Measurements from ENCODE around the gene FAM120B.

Gene FAM120B

DNA sequence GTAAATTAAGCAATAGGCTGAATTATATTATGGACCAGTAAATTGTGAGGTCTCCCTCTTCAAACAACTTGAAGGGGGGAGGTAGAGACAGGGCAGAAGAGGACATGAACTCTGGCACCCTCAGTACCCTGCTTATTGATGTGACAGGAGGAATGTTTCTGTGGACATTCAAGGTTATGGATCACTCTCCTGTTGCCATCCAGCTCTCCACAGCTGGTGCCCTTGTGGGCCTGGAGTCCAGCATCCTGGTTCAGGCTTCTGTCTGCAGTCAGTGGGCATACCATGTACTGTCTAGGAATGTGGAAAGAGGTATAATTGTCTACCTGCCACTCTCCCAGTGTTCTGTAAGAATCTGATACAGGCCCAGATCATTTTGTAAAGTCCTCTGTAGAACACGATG, 55.6 kb downstream of the FAM120B start:
- DNase-seq, result no peak

GRCh38 chr6:170363255-170363654, 56.7 kb downstream of the FAM120B start:
- no peak for DNase-seq

DNA sequence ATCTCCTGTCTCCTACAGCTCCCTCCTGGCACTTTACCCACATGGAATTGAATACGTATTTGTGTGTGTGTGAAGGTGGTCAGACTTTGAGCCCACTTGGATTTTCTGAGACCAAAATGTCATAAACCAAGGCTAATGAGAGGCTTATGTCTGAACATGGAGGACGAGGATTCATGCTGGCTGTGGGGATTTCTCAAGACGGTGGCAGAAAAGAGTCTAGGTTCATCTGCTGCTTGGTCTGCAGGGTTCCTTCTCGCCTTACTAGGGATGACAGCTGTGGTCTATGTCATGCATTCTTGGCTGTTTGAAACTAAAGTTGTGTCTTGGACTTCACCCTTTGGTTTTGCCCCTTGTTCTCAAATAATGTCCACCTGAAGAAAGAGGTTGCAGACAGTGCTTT, 58.6 kb downstream of the FAM120B start:
- DNase-seq, result no peak

DNA sequence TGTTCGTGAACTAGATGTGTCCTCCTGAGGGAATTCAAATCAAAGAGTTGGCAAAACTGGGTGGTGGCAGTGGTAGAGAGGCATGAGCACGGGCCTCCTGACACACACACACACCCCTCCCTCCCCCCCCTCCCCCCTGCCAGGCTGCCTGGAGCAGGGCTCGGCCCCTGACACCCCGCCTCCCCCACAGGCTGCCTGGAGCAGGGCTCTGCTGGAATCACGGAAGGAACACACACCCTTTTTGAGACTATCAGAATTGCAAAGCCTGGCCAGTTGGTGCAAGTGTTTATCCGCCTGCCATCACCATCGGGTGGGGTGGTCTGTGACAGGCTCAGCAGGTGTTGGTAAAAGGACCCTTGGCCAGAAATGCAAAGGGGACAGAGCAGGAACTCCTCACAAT, 59.0 kb downstream of the FAM120B start:
- DNase-seq, result no peak

DNA sequence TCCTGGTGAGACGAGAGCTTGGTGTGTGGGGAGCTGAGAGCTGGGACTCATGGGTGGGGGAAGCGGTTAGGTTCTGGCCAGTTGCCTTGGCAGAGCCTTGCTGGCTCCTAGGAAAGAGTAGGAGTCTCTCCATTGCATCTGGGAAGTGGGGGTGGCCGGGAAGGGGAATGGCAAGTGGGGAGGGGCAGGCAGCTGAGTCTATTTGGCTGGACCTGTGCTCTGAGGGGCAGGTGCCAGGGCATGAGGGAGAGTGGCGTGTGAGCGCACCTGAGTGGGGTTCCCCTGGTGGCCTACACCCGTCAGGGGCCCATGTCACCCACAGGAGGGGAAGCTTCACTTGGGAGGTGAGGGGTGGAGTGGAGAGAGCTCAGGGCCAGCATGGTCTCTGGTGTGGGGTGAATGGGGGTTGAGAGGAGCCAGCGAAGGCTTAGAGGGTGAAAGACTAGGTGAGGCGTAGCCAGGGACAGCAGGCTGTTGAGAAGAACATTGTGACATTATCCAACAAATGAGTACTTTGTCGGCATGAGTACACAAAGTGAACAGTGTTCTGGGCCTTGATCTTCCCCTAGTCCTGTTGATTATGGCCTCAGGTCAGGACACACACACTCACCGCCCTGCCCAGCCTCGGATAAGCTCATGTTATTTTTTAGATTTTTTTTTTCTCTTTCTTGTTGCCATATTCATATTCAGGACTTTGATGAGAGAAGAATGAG, 59.8 kb downstream of the FAM120B start:
- no peak for DNase-seq

- no peak for DNase-seq
These were observed 60.7 kb downstream of the FAM120B start for GRCh38 chr6:170367241-170367640.

- no peak for DNase-seq
These were observed 62.0 kb downstream of the FAM120B start for GRCh38 chr6:170368544-170368943.

DNA sequence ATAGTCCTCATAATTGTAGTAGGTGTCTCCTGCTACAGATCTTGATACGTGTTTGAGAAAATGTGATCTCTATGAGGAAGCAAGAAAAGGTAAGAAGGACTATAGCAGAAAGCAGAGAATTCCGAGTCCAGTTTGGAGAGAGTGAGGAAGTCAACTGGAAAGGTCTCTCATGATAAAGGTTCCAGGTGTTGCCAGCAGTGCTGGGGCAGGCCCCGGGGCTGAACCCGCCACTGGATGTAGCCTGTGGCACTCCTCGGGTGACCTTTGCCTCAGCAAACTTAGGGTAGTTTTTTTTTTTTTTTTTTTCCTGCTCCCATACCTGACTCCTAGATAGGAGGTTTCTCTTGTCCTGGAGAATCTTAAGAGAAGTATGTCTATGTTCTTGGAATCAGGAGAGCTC, 62.8 kb downstream of the FAM120B start:
- no peak for DNase-seq

- DNase-seq, result no peak
These were observed 63.9 kb downstream of the FAM120B start for GRCh38 chr6:170370416-170370815.

GRCh38 chr6:170371080-170371479, 64.5 kb downstream of the FAM120B start:
- DNase-seq, result no peak

GRCh38 chr6:170371588-170371987, 65.0 kb downstream of the FAM120B start:
- DNase-seq, result no peak

DNA sequence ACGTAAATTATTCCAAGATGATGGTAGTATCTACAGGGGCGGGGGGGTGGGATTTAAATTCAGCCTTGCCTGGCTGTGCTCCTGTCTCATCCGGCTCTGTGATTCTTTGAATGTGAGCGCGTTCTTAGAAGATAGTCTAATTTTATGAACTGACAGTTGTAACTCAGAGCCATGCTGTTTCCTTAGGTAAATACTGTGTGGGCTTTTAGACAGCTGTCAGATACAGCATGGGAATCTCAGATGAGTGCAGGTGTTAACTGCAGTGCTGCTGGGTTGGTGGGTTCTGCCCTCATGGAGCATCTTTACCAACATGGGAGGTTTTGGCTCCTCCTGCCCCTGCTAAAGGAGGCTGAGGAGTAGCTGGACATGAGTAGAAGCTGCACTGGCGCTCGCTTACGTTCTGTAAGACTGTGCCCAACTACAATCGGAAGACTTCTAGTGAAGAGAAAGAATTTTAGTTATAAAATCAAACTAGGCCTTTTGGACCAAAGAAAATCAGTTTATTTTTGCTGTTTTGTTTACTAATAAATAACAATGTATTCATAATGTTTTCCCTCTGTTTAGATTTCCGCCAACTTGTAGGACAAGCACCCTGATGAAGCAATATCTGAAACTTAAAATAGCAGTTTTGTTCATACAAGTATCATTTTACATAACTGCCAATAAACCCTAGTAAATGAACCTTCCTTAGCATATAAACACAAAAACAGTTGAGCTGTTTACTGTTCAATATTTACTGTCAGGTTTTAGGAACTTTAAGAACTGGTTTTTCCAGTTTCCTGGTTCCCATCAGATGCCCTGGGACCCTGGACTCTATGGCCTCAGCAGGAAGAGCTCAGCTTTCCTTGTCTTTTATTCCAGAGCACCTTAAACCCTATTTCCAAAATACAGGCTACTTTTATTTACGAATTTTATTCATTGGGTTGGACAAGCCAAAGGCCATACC, 66.1 kb downstream of the FAM120B start:
- no peak for DNase-seq

- DNase-seq, result no peak
These were observed 68.2 kb downstream of the FAM120B start for GRCh38 chr6:170374571-170375444.

GRCh38 chr6:170375661-170376060, 69.1 kb downstream of the FAM120B start:
- DNase-seq, result no peak

- no peak for DNase-seq
These were observed 70.0 kb downstream of the FAM120B start for GRCh38 chr6:170376386-170377043.

DNA sequence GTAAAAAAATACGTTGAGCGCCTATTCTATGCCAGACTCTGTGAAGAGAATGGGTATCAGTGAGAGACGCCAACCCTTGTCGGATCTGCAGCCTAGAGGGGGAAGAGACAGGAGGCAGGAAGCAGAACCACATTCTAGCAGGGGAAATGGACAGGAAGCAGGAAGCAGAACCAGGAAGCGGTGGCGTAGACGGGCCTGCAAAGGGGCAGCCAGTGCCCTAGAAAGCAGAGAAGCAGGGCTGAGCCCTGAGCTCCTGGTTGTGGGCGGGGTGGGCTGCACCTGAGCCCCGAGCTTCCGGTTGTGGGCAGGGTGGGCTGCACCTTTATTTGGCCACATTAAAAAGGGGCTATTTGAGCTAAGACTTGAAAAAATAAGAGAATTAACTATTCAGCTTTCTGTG, 71.9 kb downstream of the FAM120B start:
- DNase-seq, result no peak

DNA sequence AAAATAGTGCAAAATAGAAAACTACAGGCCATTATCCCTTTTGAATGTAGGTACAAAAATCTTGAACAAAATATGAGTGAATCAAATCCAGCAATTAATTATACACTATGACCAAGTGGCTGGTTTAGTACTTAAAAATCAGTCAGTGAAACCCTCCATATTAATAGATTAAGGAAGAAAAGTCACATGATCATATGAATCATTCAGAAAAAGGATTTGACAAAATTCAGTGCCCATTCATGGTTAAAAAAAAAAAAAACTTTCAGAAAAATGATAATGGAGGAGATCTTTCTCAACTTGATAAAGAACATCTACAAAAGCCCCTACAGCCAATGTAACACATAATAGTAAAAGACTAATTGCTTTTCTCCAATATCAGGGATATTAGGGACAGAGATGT, 75.0 kb downstream of the FAM120B start:
- DNase-seq, result no peak

DNA sequence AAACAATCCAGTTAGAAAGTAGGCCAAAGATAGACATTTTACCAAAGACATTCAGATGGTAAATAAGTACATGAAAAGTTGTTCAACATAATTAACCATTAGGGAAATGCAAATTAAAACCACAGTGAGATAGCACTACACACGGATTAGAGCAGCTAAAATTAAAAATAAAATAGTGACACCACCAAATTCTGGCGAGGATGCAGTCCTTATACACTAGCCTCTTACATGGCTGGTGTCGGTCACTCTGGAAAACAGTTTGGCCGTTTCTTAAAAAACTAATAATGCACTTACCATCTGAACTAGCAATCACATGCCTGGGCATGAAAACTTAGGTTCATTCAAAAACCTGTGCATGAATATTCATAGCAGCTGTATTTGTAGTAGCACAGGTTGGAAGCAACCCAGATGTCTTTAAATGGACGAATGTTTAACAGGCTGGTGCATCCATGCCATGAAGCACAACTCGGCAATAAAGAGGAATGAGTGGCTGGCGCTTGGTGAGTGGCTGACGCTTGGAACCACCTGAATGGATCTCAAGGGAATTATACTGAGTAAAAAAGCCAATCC, 77.0 kb downstream of the FAM120B start:
- DNase-seq, result no peak

- no peak for DNase-seq
These were observed 78.9 kb downstream of the FAM120B start for GRCh38 chr6:170385506-170385905.

DNA sequence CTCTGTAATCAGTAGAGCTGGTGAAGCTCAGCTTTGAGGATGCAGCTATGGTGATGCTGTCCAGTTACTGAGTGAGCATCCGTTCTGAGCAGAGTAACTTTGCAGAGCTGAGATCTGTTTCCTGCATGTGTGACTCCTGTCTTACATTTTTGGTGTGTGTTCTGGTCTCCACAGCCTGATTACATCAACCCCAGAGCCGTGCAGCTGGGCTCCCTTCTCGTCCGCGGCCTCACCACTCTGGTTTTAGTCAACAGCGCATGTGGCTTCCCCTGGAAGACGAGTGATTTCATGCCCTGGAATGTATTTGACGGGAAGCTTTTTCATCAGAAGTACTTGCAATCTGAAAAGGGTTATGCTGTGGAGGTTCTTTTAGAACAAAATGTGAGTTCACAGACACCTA, 81.6 kb downstream of the FAM120B start:
- no peak for DNase-seq

- DNase-seq, result no peak
These were observed 86.5 kb downstream of the FAM120B start for GRCh38 chr6:170393033-170393432.

DNA sequence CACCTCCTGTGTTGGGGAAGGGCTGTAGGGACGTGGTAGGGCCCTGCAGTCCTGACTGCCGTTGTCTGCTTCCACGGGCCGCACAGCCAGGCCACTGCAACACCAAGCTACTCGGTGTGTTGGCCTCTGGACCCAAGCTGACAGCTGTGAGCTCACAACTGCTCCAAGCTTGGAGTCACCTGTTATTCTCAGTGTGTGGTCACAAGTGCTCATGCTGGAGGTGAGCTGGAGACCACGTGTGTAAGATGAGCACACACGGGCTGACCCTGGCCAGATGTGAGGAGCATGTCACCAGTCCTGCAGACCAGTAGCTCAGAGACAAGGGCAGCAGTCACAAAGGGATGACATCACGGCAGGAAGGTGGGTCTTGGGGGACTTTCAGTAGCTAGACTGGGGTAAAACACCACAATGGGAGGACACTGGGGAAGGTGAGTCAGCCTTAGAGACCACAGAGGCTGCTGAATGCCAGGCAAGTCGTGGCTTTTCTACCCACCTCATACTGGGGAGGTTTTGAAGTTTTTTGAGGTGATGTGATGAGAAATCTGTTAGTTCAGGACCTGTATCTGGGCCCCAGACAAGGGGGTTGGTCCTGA, 87.3 kb downstream of the FAM120B start:
- no peak for DNase-seq

Measured in NCI-H1436 (cell line).